Measurements from ENCODE around the gene SINHCAF. TPM values are rescaled to one million over a fixed set of nuclear protein-coding genes. Genes with fewer than 3 reads are reported as not detected.

The SINHCAF gene
- total RNA-seq, 1 experiment from 2014 or later, result 179 TPM

GRCh38 chr12:31301311-31301710 is 24.6 kb downstream of the SINHCAF start:
- Histone ChIP-seq H3K27ac (ENCODE audit: low read depth, low read length) (no peak overlapping the region), H3K9ac (ENCODE audit: low read length) (no peak overlapping the region), H3K36me3 (ENCODE audit: control insufficient read depth in 1 of 2, insufficient read depth in 2 of 2, low read length in 2 of 2) (peaks cover 27 to 55% of the 10 kb centered on the region in 2 experiments; a peak in 3 of 4 replicates), H3K9me2 (ENCODE audit: insufficient read depth) (no peaks in the 10 kb centered on the region), H3K4me3 (replicated peaks in 1 of 2; ENCODE audit: low read depth in 1 of 2, low read length in 2 of 2) (no peak overlapping the region), H3K27me3 (ENCODE audit: insufficient read depth, low read length) (no peaks in the 10 kb centered on the region), H2AFZ (ENCODE audit: low read depth, low read length, poor library complexity, severe bottlenecking) (no peak overlapping the region), H3K9me3 (ENCODE audit: control insufficient read depth in 1 of 2, insufficient read depth in 1 of 2, low read depth in 1 of 2, low read length in 2 of 2) (no peaks in the 10 kb centered on the region), H3K4me2 (ENCODE audit: low read length) (no peak overlapping the region), H4K20me1 (ENCODE audit: insufficient read depth) (peaks cover 20% of the 10 kb centered on the region; the same call in 1 of the 2 replicates), H3K79me2 (ENCODE audit: insufficient read depth, low read length) (peaks cover 99% of the 10 kb centered on the region), H3K4me1 (ENCODE audit: control insufficient read depth in 1 of 2, insufficient read depth in 2 of 2, low read length in 2 of 2) (no peaks in the 10 kb centered on the region)
- TF ChIP-seq CEBPB (IDR thresholded peaks at IDR 0.05; ENCODE audit: low read depth) (no peak), POLR2A (IDR thresholded peaks at IDR 0.05; ENCODE audit: borderline replicate concordance, extremely low read depth, insufficient read depth, insufficient read length) (no peak), JUND (IDR thresholded peaks at IDR 0.05) (no peak), EGR1 (IDR thresholded peaks at IDR 0.05; ENCODE audit: low read depth) (no peak), FOSL1 (IDR thresholded peaks at IDR 0.05; ENCODE audit: low read depth) (no peak), ZBTB33 (IDR thresholded peaks at IDR 0.05; ENCODE audit: extremely low read depth, insufficient replicate concordance, low read length) (no peak), ZFX (IDR thresholded peaks at IDR 0.05) (no peak), EZH2 (IDR thresholded peaks at IDR 0.05) (no peak), CTCF (IDR thresholded peaks at IDR 0.05 in 2 of 3, conservative IDR thresholded peaks at IDR 0.05 in 1 of 3; ENCODE audit: borderline replicate concordance in 1 of 3, insufficient read depth in 1 of 3, low read depth in 2 of 3, low read length in 2 of 3) (no peak), ZNF274 (IDR thresholded peaks at IDR 0.05; ENCODE audit: low read depth, low read length) (no peak), SP1 (IDR thresholded peaks at IDR 0.05; ENCODE audit: low read depth) (no peak), SIN3A (IDR thresholded peaks at IDR 0.05; ENCODE audit: low read depth) (no peak)
- ChIA-PET CTCF (interaction anchor here (1.5 kb wide), 1 partner anchor 30 kb away, joined by 5 read pairs; no protein-coding TSS in a partner anchor), RAD21 (ENCODE audit: low non-redundant PET in 1 of 2, low total read pairs in 2 of 2, uncharacterized antibody in 2 of 2, unreplicated experiment in 2 of 2) (no interaction called here), POLR2A (no interaction called here)
- ATAC-seq (no peak), DNase-seq (ENCODE audit: low read depth, low spot score) (no peak)
- intact Hi-C loops (cut with micrococcal nuclease), result no loop called here
- no TSS peak for BruUV-seq (replicated peaks)

Measured in HCT116 (cell line).